Ectodermal cell (in vitro differentiated cells): ENCODE data around the gene PNMA1.

Experiments used
- H3K27ac ChIP-seq: 2 replicates; pipeline ENCODE4 v1.7.0; 2013; ENCODE audit warnings: mild to moderate bottlenecking, low read depth, low read length; ENCODE audit not compliant: insufficient read depth, poor library complexity, severe bottlenecking
- H3K27me3 ChIP-seq: 2 replicates; pipeline ENCODE4 v1.7.0; 2013; ENCODE audit warnings: mild to moderate bottlenecking, low read length; ENCODE audit not compliant: insufficient read depth, control insufficient read depth, poor library complexity, severe bottlenecking
- H3K36me3 ChIP-seq: one replicate; pipeline ENCODE4 v1.7.0; 2013; ENCODE audit warnings: low read length; ENCODE audit not compliant: control insufficient read depth, insufficient read depth
- H3K4me1 ChIP-seq: one replicate; pipeline ENCODE4 v1.7.0; 2013; ENCODE audit warnings: low read length; ENCODE audit not compliant: control insufficient read depth, insufficient read depth
- H3K4me3 ChIP-seq: 2 replicates; pipeline ENCODE4 v1.7.0; 2013; ENCODE audit warnings: low read depth, low read length, control low read depth; ENCODE audit not compliant: insufficient read depth
- H3K9me3 ChIP-seq: 2 replicates; pipeline ENCODE4 v1.7.0; 2013; ENCODE audit warnings: mild to moderate bottlenecking, low read length, moderate library complexity; ENCODE audit not compliant: control insufficient read depth
- WGBS, 2 experiments: methylation state at CpG; one replicate each; pipeline ENCODE4 v1.1.7; 2013; ENCODE audit warnings: missing lambda C conversion rate in 2 of 2; 5-methylcytosine and 5-hydroxymethylcytosine counted together

Gene PNMA1

DNA sequence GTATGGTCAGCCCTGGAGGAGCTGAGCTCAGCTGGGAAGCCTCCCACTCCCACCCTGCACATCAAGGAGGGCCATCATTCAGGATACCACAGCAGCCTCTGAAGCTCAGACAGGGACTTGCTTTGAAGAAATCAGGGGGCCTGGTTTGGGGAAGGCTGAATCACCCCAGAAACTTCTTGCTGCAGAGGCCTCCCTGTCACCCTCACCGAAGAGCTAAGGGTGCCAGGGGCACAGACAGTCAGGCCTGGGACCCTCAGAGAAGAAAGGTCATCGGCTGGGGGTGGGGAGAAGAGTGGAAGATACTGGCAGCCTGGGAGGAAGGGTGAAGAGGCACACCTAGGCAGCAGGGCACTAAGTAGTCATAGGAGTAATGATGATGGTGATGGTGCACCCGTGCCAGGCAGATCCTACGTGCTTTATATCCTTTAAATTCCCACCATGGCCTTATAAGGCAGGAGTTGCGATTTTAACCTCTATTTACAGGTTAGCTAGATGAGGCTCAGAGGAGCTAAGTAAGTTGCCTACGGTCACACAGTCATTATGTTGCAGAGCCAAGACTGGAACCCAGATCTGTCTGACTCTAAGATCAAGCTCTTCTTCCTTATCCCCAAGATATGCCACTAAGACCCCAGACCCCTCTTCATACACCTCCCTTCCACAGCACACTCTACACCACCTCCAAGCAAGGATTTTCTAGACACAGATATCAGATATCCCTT, 28.5 kb upstream of the PNMA1 start:
- no peaks in the 10 kb centered on the region for H3K27me3 ChIP-seq
- peaks cover 67% of the 10 kb centered on the region for H3K4me1 ChIP-seq
- no peaks in the 10 kb centered on the region for H3K36me3 ChIP-seq
- no peak overlapping the region for H3K27ac ChIP-seq
- no peak overlapping the region for H3K4me3 ChIP-seq
- 84 to 93% methylated on average over 6 of the region's 6 CpGs for WGBS, 2 experiments
- H3K9me3 ChIP-seq = no peaks in the 10 kb centered on the region

DNA sequence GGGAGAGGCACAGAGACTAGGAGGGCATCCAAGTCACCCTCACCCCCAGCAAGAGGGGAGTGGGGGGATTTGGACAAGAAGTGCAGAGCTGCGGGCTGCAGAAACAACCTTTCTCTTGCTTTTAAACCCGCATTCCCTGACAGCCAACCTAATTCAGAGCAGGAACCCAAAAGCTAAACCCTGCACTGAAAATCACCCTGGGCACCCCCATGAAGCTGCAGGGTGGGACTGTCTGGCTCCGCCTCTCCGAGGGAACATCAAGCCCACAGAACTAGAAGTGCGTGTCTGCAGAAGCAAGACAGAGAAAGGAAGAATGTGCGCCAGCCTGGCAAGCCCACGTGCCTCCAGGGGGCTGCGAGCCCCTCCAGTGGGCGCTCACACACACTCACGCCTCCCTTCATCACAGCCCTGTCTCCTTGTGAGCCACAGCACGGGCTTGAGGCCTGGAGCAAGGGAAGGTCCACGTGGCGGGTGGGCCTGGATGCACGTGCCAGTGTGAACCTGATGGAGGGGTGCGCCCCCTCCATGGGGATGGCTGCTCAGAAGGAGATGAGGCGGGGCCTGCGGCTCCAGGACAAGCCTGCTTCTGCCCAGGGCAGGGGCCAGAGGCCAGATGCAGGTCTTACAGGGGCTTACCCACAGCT, 27.8 kb upstream of the PNMA1 start:
- H3K27ac ChIP-seq = peak overlapping the region; percentile 69
- peaks cover 64% of the 10 kb centered on the region for H3K4me1 ChIP-seq
- H3K4me3 ChIP-seq = no peak overlapping the region
- no peaks in the 10 kb centered on the region for H3K9me3 ChIP-seq
- H3K36me3 ChIP-seq = no peaks in the 10 kb centered on the region
- 71 to 72% methylated on average over 17 of the region's 17 CpGs for WGBS, 2 experiments
- H3K27me3 ChIP-seq = no peaks in the 10 kb centered on the region

- WGBS, 2 experiments = 8 to 10% methylated on average over 12 of the region's 12 CpGs
- Histone ChIP-seq H3K4me1 (peaks cover 58% of the 10 kb centered on the region), H3K27ac (peak overlapping the region; percentile 69), H3K9me3 (no peaks in the 10 kb centered on the region), H3K27me3 (no peaks in the 10 kb centered on the region), H3K4me3 (no peak overlapping the region), H3K36me3 (no peaks in the 10 kb centered on the region)
Measured at GRCh38 chr14:73741386-73741875, 27.2 kb upstream of the PNMA1 start.

- WGBS, 2 experiments = 62 to 66% methylated on average over 9 of the region's 9 CpGs
- Histone ChIP-seq H3K9me3 (no peaks in the 10 kb centered on the region), H3K27me3 (no peaks in the 10 kb centered on the region), H3K4me1 (peaks cover 51% of the 10 kb centered on the region), H3K4me3 (no peak overlapping the region), H3K27ac (peak overlapping the region; percentile 69), H3K36me3 (no peaks in the 10 kb centered on the region)
Measured at GRCh38 chr14:73740618-73741326, 26.6 kb upstream of the PNMA1 start.

GRCh38 chr14:73739899-73740617, 25.9 kb upstream of the PNMA1 start:
- Histone ChIP-seq H3K9me3 (no peaks in the 10 kb centered on the region), H3K27ac (no peak overlapping the region), H3K27me3 (no peaks in the 10 kb centered on the region), H3K4me3 (no peak overlapping the region), H3K36me3 (no peaks in the 10 kb centered on the region), H3K4me1 (peaks cover 47% of the 10 kb centered on the region)
- WGBS, 2 experiments = 92 to 93% methylated on average over 12 of the region's 12 CpGs

- no peaks in the 10 kb centered on the region for H3K27me3 ChIP-seq
- H3K27ac ChIP-seq = no peak overlapping the region
- 92 to 93% methylated on average over 21 of the region's 21 CpGs for WGBS, 2 experiments
- H3K36me3 ChIP-seq = no peaks in the 10 kb centered on the region
- no peak overlapping the region for H3K4me3 ChIP-seq
- peaks cover 47% of the 10 kb centered on the region for H3K4me1 ChIP-seq
- H3K9me3 ChIP-seq = no peaks in the 10 kb centered on the region
Measured at GRCh38 chr14:73739174-73739898, 25.2 kb upstream of the PNMA1 start.

- 95 to 98% methylated on average over 22 of the region's 22 CpGs for WGBS, 2 experiments
- H3K36me3 ChIP-seq = no peaks in the 10 kb centered on the region
- no peaks in the 10 kb centered on the region for H3K9me3 ChIP-seq
Measured at GRCh38 chr14:73738518-73739173, 24.5 kb upstream of the PNMA1 start.

DNA sequence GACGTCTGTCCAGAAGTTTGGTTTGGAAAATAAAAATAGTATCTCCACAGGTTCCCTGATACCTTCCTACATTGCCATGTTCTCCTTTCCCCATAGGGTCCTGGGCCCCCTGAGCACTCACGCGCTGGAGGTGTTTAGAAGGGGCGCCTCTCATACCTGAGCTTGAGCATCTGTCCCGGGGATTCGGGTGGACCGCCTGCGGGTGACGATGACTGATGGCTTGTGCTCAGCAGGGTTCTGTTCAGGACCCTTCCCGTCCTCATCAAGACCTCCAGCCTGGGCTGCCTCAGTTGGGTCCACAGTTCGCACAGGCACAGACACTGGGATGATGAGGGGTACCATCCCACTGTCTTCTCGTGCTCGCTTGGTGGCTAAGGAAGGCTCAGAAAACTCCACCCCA, 22.7 kb upstream of the PNMA1 start:
- H3K4me3 ChIP-seq = no peak overlapping the region
- H3K27ac ChIP-seq = no peak overlapping the region
- no peaks in the 10 kb centered on the region for H3K9me3 ChIP-seq
- no peaks in the 10 kb centered on the region for H3K36me3 ChIP-seq
- WGBS, 2 experiments = 92 to 93% methylated on average over 12 to 13 of the region's 13 CpGs
- H3K27me3 ChIP-seq = no peaks in the 10 kb centered on the region
- peaks cover 22% of the 10 kb centered on the region for H3K4me1 ChIP-seq

More at GRCh38 chr14:73738518-73739173, 24.5 kb upstream of the PNMA1 start:
- Histone ChIP-seq H3K4me1 (peaks cover 40% of the 10 kb centered on the region), H3K27ac (no peak overlapping the region), H3K27me3 (no peaks in the 10 kb centered on the region), H3K4me3 (no peak overlapping the region)

GRCh38 chr14:73732006-73732405, 17.8 kb upstream of the PNMA1 start:
- Histone ChIP-seq H3K9me3 (no peaks in the 10 kb centered on the region), H3K4me3 (no peak overlapping the region), H3K27ac (no peak overlapping the region), H3K36me3 (no peaks in the 10 kb centered on the region), H3K4me1 (no peaks in the 10 kb centered on the region), H3K27me3 (no peaks in the 10 kb centered on the region)
- 95 to 97% methylated on average over 3 of the region's 3 CpGs for whole genome bisulfite sequencing, 2 experiments
